ENCODE results near the gene ASB16. TPM values are rescaled to one million over a fixed set of nuclear protein-coding genes. Genes with fewer than 3 reads are reported as not detected.

ASB16 gene, protein sequence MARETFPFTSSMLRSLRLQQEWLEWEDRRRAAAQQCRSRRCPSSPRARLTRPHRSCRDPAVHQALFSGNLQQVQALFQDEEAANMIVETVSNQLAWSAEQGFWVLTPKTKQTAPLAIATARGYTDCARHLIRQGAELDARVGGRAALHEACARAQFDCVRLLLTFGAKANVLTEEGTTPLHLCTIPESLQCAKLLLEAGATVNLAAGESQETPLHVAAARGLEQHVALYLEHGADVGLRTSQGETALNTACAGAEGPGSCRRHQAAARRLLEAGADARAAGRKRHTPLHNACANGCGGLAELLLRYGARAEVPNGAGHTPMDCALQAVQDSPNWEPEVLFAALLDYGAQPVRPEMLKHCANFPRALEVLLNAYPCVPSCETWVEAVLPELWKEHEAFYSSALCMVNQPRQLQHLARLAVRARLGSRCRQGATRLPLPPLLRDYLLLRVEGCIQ
- not detected for total RNA-seq (ENCODE audit: unreplicated experiment)
- long read RNA-seq, partial matches to known transcripts: 0 of 4 reads
- long read RNA-seq, other reads (novel, unspliced or antisense): 4 of 4 reads

DNA sequence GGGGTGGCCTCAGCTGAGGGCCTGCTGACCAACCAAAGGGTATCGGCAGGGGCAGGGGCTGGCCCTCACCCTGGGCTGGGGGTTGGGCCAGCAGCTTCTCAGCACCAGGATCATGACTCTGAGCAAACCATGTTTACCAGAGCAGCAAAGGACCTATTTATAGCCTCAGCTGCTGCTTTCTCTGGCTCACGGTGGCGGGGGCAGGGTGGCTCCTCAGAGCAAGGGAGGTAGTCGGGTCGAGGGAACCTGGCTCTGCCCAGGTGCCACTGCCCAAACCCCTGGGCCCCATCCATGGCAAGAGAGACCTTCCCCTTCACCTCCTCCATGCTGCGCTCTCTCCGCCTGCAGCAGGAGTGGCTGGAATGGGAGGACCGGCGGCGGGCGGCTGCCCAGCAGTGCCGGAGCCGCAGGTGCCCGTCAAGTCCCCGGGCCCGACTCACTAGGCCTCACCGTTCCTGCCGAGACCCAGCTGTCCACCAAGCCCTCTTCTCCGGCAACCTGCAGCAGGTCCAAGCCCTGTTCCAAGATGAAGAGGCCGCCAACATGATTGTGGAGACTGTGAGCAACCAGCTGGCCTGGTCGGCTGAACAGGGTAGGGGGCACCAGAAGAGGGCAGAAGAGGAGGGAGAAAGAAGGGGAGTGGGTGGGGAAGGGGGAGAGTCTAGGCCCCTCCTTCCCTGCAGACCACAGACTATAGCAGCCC lies at the start of gene ASB16:
Gene ASB16 (plus strand): TSS at position 206 of the 703 bp plus-strand sequence. CDS start 86 bp downstream, at position 292.
- no peak within 1 kb of the TSS for H3K27ac Mint-ChIP-seq (ENCODE audit: unreplicated experiment)
- H3K27me3 Mint-ChIP-seq (ENCODE audit: unreplicated experiment): no peaks in the 10 kb centered on the region
- H3K36me3 Mint-ChIP-seq (ENCODE audit: low read depth, unreplicated experiment): peaks cover 2% of the 10 kb centered on the region
- H3K4me1 Mint-ChIP-seq (ENCODE audit: unreplicated experiment): peaks cover 2% of the 10 kb centered on the region
- TF ChIP-seq, protein P1, sequence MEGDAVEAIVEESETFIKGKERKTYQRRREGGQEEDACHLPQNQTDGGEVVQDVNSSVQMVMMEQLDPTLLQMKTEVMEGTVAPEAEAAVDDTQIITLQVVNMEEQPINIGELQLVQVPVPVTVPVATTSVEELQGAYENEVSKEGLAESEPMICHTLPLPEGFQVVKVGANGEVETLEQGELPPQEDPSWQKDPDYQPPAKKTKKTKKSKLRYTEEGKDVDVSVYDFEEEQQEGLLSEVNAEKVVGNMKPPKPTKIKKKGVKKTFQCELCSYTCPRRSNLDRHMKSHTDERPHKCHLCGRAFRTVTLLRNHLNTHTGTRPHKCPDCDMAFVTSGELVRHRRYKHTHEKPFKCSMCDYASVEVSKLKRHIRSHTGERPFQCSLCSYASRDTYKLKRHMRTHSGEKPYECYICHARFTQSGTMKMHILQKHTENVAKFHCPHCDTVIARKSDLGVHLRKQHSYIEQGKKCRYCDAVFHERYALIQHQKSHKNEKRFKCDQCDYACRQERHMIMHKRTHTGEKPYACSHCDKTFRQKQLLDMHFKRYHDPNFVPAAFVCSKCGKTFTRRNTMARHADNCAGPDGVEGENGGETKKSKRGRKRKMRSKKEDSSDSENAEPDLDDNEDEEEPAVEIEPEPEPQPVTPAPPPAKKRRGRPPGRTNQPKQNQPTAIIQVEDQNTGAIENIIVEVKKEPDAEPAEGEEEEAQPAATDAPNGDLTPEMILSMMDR (IDR thresholded peaks at IDR 0.05; ENCODE audit: unreplicated experiment): no peak
- H3K9me3 Mint-ChIP-seq (ENCODE audit: unreplicated experiment): no peaks in the 10 kb centered on the region
- no peak within 1 kb of the TSS for H3K4me3 Mint-ChIP-seq (ENCODE audit: unreplicated experiment)
- no peak for DNase-seq (ENCODE audit: low spot score)

DNA sequence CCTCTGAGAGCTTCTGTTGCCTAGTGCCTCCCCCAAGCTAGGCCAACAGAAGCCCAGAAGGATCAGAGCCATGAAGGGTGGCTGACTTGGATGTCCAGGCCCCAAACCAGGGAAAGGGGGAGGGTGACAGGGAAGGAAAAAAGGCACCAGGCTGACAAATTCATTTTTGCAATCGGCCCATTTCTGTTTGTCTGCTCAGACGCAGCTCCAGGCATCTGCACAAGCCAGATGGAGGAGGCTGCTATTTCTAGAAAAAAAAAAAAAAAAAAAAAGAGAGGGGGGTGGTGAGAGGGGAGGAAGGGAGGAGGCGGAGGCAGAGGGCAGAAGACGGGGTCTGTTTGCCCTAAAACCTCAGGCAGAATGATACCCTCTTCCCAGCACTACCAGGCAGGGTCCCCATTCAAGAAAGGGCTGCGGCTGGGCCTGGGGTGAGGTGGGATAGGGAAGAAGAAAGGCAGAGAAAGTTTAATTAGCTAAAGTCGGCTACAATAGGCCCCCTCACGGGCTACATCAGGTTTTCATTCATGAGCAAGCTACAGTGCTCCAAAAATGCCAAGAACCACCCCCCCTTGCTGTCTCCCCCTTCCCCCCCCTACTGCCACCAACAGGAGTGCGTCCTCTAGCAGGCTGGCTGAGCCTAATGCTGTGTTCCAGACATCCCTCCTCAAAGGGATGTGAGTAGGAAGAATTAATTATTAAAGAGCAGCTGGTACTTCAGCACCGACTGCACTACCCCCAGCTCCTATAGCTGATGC lies 49.5 kb upstream of the ASB16 start:
- TF ChIP-seq, protein P1 (IDR thresholded peaks at IDR 0.05; ENCODE audit: unreplicated experiment): no peak
- peaks cover 6% of the 10 kb centered on the region for H3K27me3 Mint-ChIP-seq (ENCODE audit: unreplicated experiment)
- no peak overlapping the region for H3K4me3 Mint-ChIP-seq (ENCODE audit: unreplicated experiment)
- no peak for DNase-seq (ENCODE audit: low spot score)
- peaks cover 6% of the 10 kb centered on the region for H3K36me3 Mint-ChIP-seq (ENCODE audit: low read depth, unreplicated experiment)
- H3K9me3 Mint-ChIP-seq (ENCODE audit: unreplicated experiment): no peaks in the 10 kb centered on the region
- peaks cover 40% of the 10 kb centered on the region for H3K4me1 Mint-ChIP-seq (ENCODE audit: unreplicated experiment)
- H3K27ac Mint-ChIP-seq (ENCODE audit: unreplicated experiment): no peak overlapping the region

DNA sequence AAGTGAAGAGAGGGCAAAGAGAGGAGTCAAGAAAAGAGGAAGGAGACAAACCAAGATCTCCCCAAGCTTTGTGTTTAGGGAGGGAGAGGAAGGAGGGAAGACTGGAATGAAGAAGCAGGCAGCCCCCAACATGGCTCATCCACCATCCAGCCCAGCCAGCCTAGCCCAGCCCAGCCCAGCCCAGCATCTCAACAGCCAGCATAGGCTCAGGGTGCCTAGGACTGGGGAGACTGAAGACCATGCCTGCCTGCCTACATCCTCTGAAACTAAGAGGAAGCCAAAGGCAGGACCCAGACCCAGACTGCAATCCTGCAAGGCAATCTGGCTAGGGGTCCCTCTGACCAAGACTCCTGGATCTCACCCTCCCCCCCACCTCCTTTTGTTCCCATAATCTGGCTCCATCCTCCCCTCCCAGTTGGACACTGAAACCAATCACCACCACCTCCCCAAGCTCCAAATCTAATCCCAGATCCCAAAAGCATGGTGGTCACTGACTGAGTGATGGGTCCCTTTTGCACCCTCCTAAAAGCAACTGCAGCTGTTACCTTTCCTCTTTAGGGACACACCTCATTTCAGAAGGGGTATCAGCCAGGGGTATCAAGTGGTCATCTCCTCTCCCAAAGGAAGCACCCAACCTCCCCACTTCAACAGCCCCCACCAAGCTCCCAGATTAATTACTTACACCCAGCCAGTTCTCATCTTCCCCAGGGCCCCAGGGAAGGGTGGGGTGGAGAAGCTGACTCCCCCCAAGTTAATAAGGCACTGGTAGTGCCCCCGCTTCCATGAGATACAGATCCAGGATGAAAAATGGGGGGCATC lies 48.3 kb upstream of the ASB16 start:
- H3K27me3 Mint-ChIP-seq (ENCODE audit: unreplicated experiment): peaks cover 6% of the 10 kb centered on the region
- H3K9me3 Mint-ChIP-seq (ENCODE audit: unreplicated experiment): no peaks in the 10 kb centered on the region
- H3K27ac Mint-ChIP-seq (ENCODE audit: unreplicated experiment): peak overlapping the region; percentile 80
- TF ChIP-seq, protein P1 (IDR thresholded peaks at IDR 0.05; ENCODE audit: unreplicated experiment): no peak
- peak overlapping the region; percentile 95 for H3K4me3 Mint-ChIP-seq (ENCODE audit: unreplicated experiment)
- DNase-seq (ENCODE audit: low spot score): no peak
- peaks cover 6% of the 10 kb centered on the region for H3K36me3 Mint-ChIP-seq (ENCODE audit: low read depth, unreplicated experiment)
- peaks cover 29% of the 10 kb centered on the region for H3K4me1 Mint-ChIP-seq (ENCODE audit: unreplicated experiment)

DNA sequence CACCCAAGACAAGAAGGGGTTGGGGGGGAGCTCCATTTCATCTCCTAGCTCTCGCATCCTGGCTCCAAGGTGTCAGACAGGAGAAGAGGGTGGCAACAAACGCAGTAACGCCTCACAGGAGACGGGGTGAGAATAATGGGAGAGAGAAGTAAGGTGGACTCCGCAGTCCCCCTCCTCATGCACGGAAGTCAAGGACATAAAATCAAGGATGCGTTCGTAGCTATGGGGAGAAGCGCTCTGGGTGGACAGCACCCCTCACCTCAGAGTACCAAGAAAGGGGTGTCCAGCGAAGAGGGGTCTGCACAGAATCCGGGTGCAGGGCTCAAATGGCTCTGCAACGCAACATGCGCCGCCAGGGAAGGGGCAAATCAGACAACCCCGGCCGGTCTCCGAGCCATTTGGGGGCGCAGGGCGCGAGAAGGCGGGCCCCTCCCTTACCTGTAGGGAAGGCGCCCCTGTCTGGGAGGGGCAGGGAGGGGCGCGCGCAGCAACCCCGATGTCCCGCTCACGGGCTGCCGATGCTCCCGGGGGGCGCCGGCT lies 47.6 kb upstream of the ASB16 start:
- TF ChIP-seq, protein P1 (IDR thresholded peaks at IDR 0.05; ENCODE audit: unreplicated experiment): no peak
- no peak for DNase-seq (ENCODE audit: low spot score)
- H3K4me3 Mint-ChIP-seq (ENCODE audit: unreplicated experiment): peak overlapping the region; percentile 95
- peaks cover 6% of the 10 kb centered on the region for H3K27me3 Mint-ChIP-seq (ENCODE audit: unreplicated experiment)
- H3K27ac Mint-ChIP-seq (ENCODE audit: unreplicated experiment): peak overlapping the region; percentile 80
- H3K9me3 Mint-ChIP-seq (ENCODE audit: unreplicated experiment): no peaks in the 10 kb centered on the region
- H3K36me3 Mint-ChIP-seq (ENCODE audit: low read depth, unreplicated experiment): peaks cover 6% of the 10 kb centered on the region
- H3K4me1 Mint-ChIP-seq (ENCODE audit: unreplicated experiment): peaks cover 26% of the 10 kb centered on the region
